ENCODE data around the gene TFIP11. TPM values are rescaled to one million over a fixed set of nuclear protein-coding genes. Genes with fewer than 3 reads are reported as not detected.

The TFIP11 gene
- total and polyA plus RNA-seq, 4 donors: 14.3 to 31.7 (median 24.6) TPM

- DNase-seq (ENCODE audit: low spot score): no peak
- Histone ChIP-seq H3K4me3 (ENCODE audit: low read depth in 1 of 3, low read length in 3 of 3) (no peak overlapping the region), H3K36me3 (ENCODE audit: control insufficient read depth in 4 of 4, insufficient read depth in 3 of 4, low read depth in 1 of 4, low read length in 3 of 4) (peaks cover 0 to 4% (median 1%) of the 10 kb centered on the region in 4 donors), H3K9ac (ENCODE audit: low read depth in 1 of 2, low read length in 2 of 2) (no peak overlapping the region), H3K27ac (ENCODE audit: low read depth in 1 of 2, low read length in 2 of 2) (no peak overlapping the region), H3K4me1 (ENCODE audit: control insufficient read depth in 4 of 4, insufficient read depth in 4 of 4, low read length in 3 of 4) (peaks cover 13 to 70% (median 54%) of the 10 kb centered on the region in 4 donors), H3K27me3 (ENCODE audit: control insufficient read depth in 4 of 4, insufficient read depth in 4 of 4, low read length in 3 of 4) (no peaks in the 10 kb centered on the region), H3K9me3 (ENCODE audit: control insufficient read depth in 4 of 4, low read length in 3 of 4) (no peaks in the 10 kb centered on the region)
- WGBS: 91% methylated on average over 3 of the region's 3 CpGs
- TF ChIP-seq FOXA2 (IDR thresholded peaks at IDR 0.05): no peak
- TF ChIP-seq EGR1 (IDR thresholded peaks at IDR 0.05; ENCODE audit: low read depth in 2 of 2): no peak
- TF ChIP-seq ZBTB33 (IDR thresholded peaks at IDR 0.05): no peak
- no peak for TF ChIP-seq NR2F2 (IDR thresholded peaks at IDR 0.05)
- TF ChIP-seq JUND (IDR thresholded peaks at IDR 0.05): no peak
- TF ChIP-seq GABPA (IDR thresholded peaks at IDR 0.05 in 1 of 2, conservative IDR thresholded peaks at IDR 0.05 in 1 of 2): no peak
- no peak for TF ChIP-seq ATF3 (IDR thresholded peaks at IDR 0.05)
- no peak for TF ChIP-seq FOXA1 (IDR thresholded peaks at IDR 0.05)
- no peak for TF ChIP-seq RAD21 (IDR thresholded peaks at IDR 0.05)
- TF ChIP-seq REST (IDR thresholded peaks at IDR 0.05): no peak
- no peak for TF ChIP-seq HNF4A (conservative IDR thresholded peaks at IDR 0.05)
- TF ChIP-seq RXRA (IDR thresholded peaks at IDR 0.05): no peak
- TF ChIP-seq MAX (IDR thresholded peaks at IDR 0.05): no peak
- TF ChIP-seq HNF4G (IDR thresholded peaks at IDR 0.05): no peak
- TF ChIP-seq SP1 (IDR thresholded peaks at IDR 0.05): no peak
- no peak for TF ChIP-seq CTCF (IDR thresholded peaks at IDR 0.05; ENCODE audit: low read depth, low read length, missing input control)
These were observed 36.0 kb upstream of the TFIP11 start for GRCh38 chr22:26548303-26548702.

- Histone ChIP-seq H3K27ac (ENCODE audit: low read depth in 1 of 2, low read length in 2 of 2) (no peak overlapping the region), H3K9ac (ENCODE audit: low read depth in 1 of 2, low read length in 2 of 2) (no peak overlapping the region), H3K4me3 (ENCODE audit: low read depth in 1 of 3, low read length in 3 of 3) (no peak overlapping the region), H3K4me1 (ENCODE audit: control insufficient read depth in 4 of 4, insufficient read depth in 4 of 4, low read length in 3 of 4) (peaks cover 13 to 66% (median 50%) of the 10 kb centered on the region in 4 donors), H3K27me3 (ENCODE audit: control insufficient read depth in 4 of 4, insufficient read depth in 4 of 4, low read length in 3 of 4) (no peaks in the 10 kb centered on the region), H3K36me3 (ENCODE audit: control insufficient read depth in 4 of 4, insufficient read depth in 3 of 4, low read depth in 1 of 4, low read length in 3 of 4) (peaks cover 0 to 4% (median 2%) of the 10 kb centered on the region in 4 donors), H3K9me3 (ENCODE audit: control insufficient read depth in 4 of 4, low read length in 3 of 4) (no peaks in the 10 kb centered on the region)
- TF ChIP-seq RAD21 (IDR thresholded peaks at IDR 0.05): no peak
- TF ChIP-seq MAX (IDR thresholded peaks at IDR 0.05): no peak
- TF ChIP-seq SP1 (IDR thresholded peaks at IDR 0.05): no peak
- TF ChIP-seq JUND (IDR thresholded peaks at IDR 0.05): no peak
- TF ChIP-seq FOXA1 (IDR thresholded peaks at IDR 0.05): no peak
- TF ChIP-seq GABPA (IDR thresholded peaks at IDR 0.05 in 1 of 2, conservative IDR thresholded peaks at IDR 0.05 in 1 of 2): no peak
- no peak for TF ChIP-seq FOXA2 (IDR thresholded peaks at IDR 0.05)
- 93% methylated on average over 4 of the region's 4 CpGs for WGBS
- no peak for DNase-seq (ENCODE audit: low spot score)
These were observed 35.6 kb upstream of the TFIP11 start for GRCh38 chr22:26547837-26548236.

All from liver (tissue), 9 donors.